Pancreas (tissue), 10 donors: ENCODE results near the gene PGM2L1. TPM values are rescaled to one million over a fixed set of nuclear protein-coding genes. Genes with fewer than 3 reads are reported as not detected.

Source experiments
- ATAC-seq, 4 donors: fragments of 200-7000 bp; cut with Tn5 transposase; one replicate each; pipeline versions ENCODE4 v1.8.0 to v1.9.1; 2020; ENCODE audit warnings: mild to moderate bottlenecking in 4 of 4, moderate library complexity in 4 of 4
- DNase-seq, 6 donors: peaks; one replicate each; pipeline ENCODE4 v3.0.0-alpha.2; 2020
- FAIRE-seq: peaks from 2 replicates; lab custom pipeline; 2012; peaks lifted over from hg19 to GRCh38; lab: Jason Lieb, UNC
- H3K27ac ChIP-seq, 4 donors: fragments of 200-600 bp; sonication (generic); 1 replicate in 3 of 4; 2 replicates in 1 of 4; pipeline versions ENCODE4 v1.5.0 to v1.8.0; 2020
- H3K27me3 ChIP-seq, 4 donors: fragments of 200-600 bp; one replicate each; pipeline ENCODE4 v1.8.0; 2021
- H3K36me3 ChIP-seq, 3 donors: fragments of 200-600 bp; sonication (generic) in 1 of 3; one replicate each; pipeline versions ENCODE4 v1.5.0 to v1.8.0; 2020 to 2021
- H3K4me1 ChIP-seq, 3 donors: fragments of 200-600 bp; one replicate each; pipeline ENCODE4 v1.8.0; 2021
- H3K4me3 ChIP-seq, 4 donors: fragments of 200-600 bp; sonication (generic) in 2 of 4; one replicate each; pipeline versions ENCODE4 v1.5.0 to v1.8.0; 2020 to 2021
- H3K9me3 ChIP-seq, 4 donors: fragments of 200-600 bp; one replicate each; pipeline ENCODE4 v1.8.0; 2021
- CTCF ChIP-seq, 4 donors: fragments of 200-600 bp; sonication (generic) in 3 of 4; IDR thresholded peaks; one replicate each; pipeline versions ENCODE4 v1.5.0 to v1.8.0; 2021; ENCODE audit warnings: antibody characterized with exemption in 4 of 4
- WGBS, 2 donors: extraction: QIAGEN DNeasy Blood & Tissue Kit; methylation state at CpG; one replicate each; pipeline ENCODE4 v1.1.7; 2013; 5-methylcytosine and 5-hydroxymethylcytosine counted together
- intact Hi-C, 3 donors: fragments of 100-400 bp; cut with DNase I; formaldehyde crosslinking; loops; one replicate each; pipeline versions ENCODE4 v1.11.1 to v1.14.2; 2022
- polyA plus RNA-seq, 2 donors: library from polyadenylated mRNA; stranded (reverse); fragments of 200-250 nt; gene quantifications; one replicate each; pipeline ENCODE4 v1.2.3, GENCODE V29; 2013
- total RNA-seq, 6 donors: library from RNA; stranded (reverse); fragmentation: NEBNext Ultra II Directional in 4 of 6; extraction: Animal tissue kit (Norgen Biotek cat#: 25700) in 4 of 6; gene quantifications; one replicate each; pipeline versions ENCODE4 v1.2.1 to v1.2.4, GENCODE V29; 2021 to 2023
- donor health status: healthy with polysubstance abuse.
- donor health status: DM: no; HTN: no; CAD: no; lungs with moderate emphysema.
- donor health status: DM: no; HTN: no; CAD: no.
- donor health status: control.
- donor health status: control.
- donor health status: Bipolar disorder and iron deficiency.
- donor health status: DM: yes; HTN: yes; CAD: no.
- donor health status: DM: no; HTN: no; CAD: no.
- donor health status: DM: no; HTN: no; CAD: no.
- donor health status: DM: yes; HTN: yes; CAD: no.

Gene PGM2L1
- total and polyA plus RNA-seq, 8 donors = 0.96 to 9.5 (median 3.5) TPM

GRCh38 chr11:74443071-74443864 lies 45.0 kb upstream of the PGM2L1 start:
- TF ChIP-seq CTCF (IDR thresholded peaks at IDR 0.05) = peak in 1 of 4 donors; percentile 21
- WGBS, 2 donors = 22 to 28% methylated on average over 8 of the region's 8 CpGs
- FAIRE-seq (no peak), DNase-seq (peak in 5 of 6 donors; percentile 61 to 81 (median 73)), ATAC-seq (peak; percentile 92 to 95 (median 93))
- Histone ChIP-seq H3K9me3 (no peaks in the 10 kb centered on the region), H3K4me1 (peaks cover 18 to 28% (median 24%) of the 10 kb centered on the region in 3 donors), H3K27me3 (no peaks in the 10 kb centered on the region), H3K4me3 (no peak overlapping the region), H3K27ac (peak overlapping the region; percentile 19 to 72 (median 46)), H3K36me3 (no peaks in the 10 kb centered on the region)
- intact Hi-C loops = loop anchor here in 1 of 3 donors (5.0 kb wide), 1 partner anchor 191 kb away; no protein-coding TSS in a partner anchor

GRCh38 chr11:74442636-74443035 lies 44.4 kb upstream of the PGM2L1 start:
- FAIRE-seq = no peak
- no peak for DNase-seq
- Histone ChIP-seq H3K4me3 (no peak overlapping the region), H3K27ac (peak overlapping the region; percentile 19 to 72 (median 46)), H3K36me3 (no peaks in the 10 kb centered on the region), H3K9me3 (no peaks in the 10 kb centered on the region), H3K4me1 (peaks cover 18 to 25% (median 22%) of the 10 kb centered on the region in 3 donors), H3K27me3 (no peaks in the 10 kb centered on the region)
- no peak for TF ChIP-seq CTCF (IDR thresholded peaks at IDR 0.05)
- peak; percentile 62 to 85 (median 76) for ATAC-seq
- intact Hi-C loops = loop anchor here in 1 of 3 donors (5.0 kb wide), 1 partner anchor 190 kb away; no protein-coding TSS in a partner anchor
- WGBS, 2 donors = 14 to 21% methylated on average over 3 of the region's 3 CpGs

GRCh38 chr11:74438681-74439080 lies 40.4 kb upstream of the PGM2L1 start:
- Histone ChIP-seq H3K36me3 (no peaks in the 10 kb centered on the region), H3K4me3 (no peak overlapping the region), H3K27me3 (no peaks in the 10 kb centered on the region), H3K27ac (no peak overlapping the region), H3K4me1 (peaks cover 11 to 16% (median 15%) of the 10 kb centered on the region in 3 donors), H3K9me3 (no peaks in the 10 kb centered on the region)
- ATAC-seq (no peak), FAIRE-seq (no peak), DNase-seq (peak in 2 of 6 donors; percentile 37 to 61)
- intact Hi-C loops = no loop called here
- 63 to 72% methylated on average over 1 of the region's 1 CpG for WGBS, 2 donors
- no peak for TF ChIP-seq CTCF (IDR thresholded peaks at IDR 0.05)

GRCh38 chr11:74437441-74438042 lies 39.3 kb upstream of the PGM2L1 start:
- Histone ChIP-seq H3K27me3 (no peaks in the 10 kb centered on the region), H3K27ac (no peak overlapping the region), H3K4me3 (no peak overlapping the region), H3K4me1 (peaks cover under 1 to 5% (median 5%) of the 10 kb centered on the region in 3 donors), H3K9me3 (no peaks in the 10 kb centered on the region), H3K36me3 (no peaks in the 10 kb centered on the region)
- DNase-seq = no peak
- intact Hi-C loops = no loop called here
- WGBS, 2 donors = 93 to 100% methylated on average over 1 of the region's 1 CpG
- FAIRE-seq = no peak
- no peak for TF ChIP-seq CTCF (IDR thresholded peaks at IDR 0.05)
- no peak for ATAC-seq
